Measurements from ENCODE around the gene L1TD1. TPM values are rescaled to one million over a fixed set of nuclear protein-coding genes. Genes with fewer than 3 reads are reported as not detected.

Gene L1TD1
- total and polyA plus RNA-seq, 9 of the 15 experiments (the other 6 are each of a cell fraction or from before 2014, with no cell fraction given): 0.09 TPM; not detected in 8

DNA sequence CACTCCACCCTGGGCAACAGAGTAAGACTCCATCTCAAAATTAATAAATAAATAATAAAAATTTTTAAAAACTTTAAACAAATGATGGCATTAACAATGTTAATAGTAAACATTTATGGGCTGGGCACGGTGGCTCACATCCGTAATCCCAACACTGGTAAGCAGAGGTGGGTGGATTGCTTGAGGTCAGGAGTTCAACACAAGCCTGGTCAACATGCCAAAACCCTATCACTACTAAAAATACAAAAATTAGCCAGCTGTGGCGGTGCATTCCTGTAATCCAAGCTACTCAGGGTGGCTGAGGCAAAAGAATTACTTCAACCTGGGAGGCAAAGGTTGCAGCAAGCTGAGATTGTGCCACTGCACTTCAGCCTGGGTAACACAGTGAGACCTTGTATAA lies 9.0 kb upstream of the L1TD1 start:
- BruUV-seq (replicated peaks): no TSS peak
- Histone ChIP-seq H3K9ac (ENCODE audit: insufficient read depth in 1 of 2, low read depth in 2 of 2, low read length in 2 of 2) (no peak overlapping the region), H3K9me3 (replicated peaks; ENCODE audit: control insufficient read depth, insufficient read depth, low read depth, low read length) (no peaks in the 10 kb centered on the region), H3K36me3 (ENCODE audit: control insufficient read depth, insufficient read depth, low read length) (no peaks in the 10 kb centered on the region), H3K4me1 (replicated peaks in 1 of 2; ENCODE audit: control insufficient read depth in 2 of 2, insufficient read depth in 2 of 2, low read length in 2 of 2) (no peaks in the 10 kb centered on the region), H4K20me1 (replicated peaks; ENCODE audit: control insufficient read depth, insufficient read depth, low read length) (no peaks in the 10 kb centered on the region), H3K4me2 (ENCODE audit: insufficient read depth, low read length) (no peak overlapping the region), H3K27ac (ENCODE audit: extremely low read depth, low read depth, low read length) (no peak overlapping the region), H3K79me2 (ENCODE audit: control insufficient read depth, insufficient read depth, low read length) (no peaks in the 10 kb centered on the region), H3K4me3 (no peak overlapping the region), H3K27me3 (ENCODE audit: control insufficient read depth in 2 of 2, insufficient read depth in 2 of 2, low read length in 2 of 2) (peaks cover 3 to 8% of the 10 kb centered on the region in 2 experiments; a peak in 4 of 5 replicates), H2AFZ (ENCODE audit: low read depth, low read length) (no peak overlapping the region), H3K9me1 (ENCODE audit: control insufficient read depth, insufficient read depth, low read length) (no peaks in the 10 kb centered on the region)
- CTCF ChIA-PET (ENCODE audit: low intra/inter-chr PET ratio): no interaction called here
- intact Hi-C loops (cut with micrococcal nuclease) (no loop called here), in situ Hi-C loops (cut with MboI) (no loop called here)
- ATAC-seq: no peak
- POLR2A ChIA-PET: interaction anchor here (0.6 to 1.0 kb wide), 2 partner anchors 12 to 126 kb away, joined by 3 read pairs; no protein-coding TSS in a partner anchor
- TF ChIP-seq ZFP1 (CRISPR knock-in tag; IDR thresholded peaks at IDR 0.05): no peak
- TF ChIP-seq ZKSCAN1 (IDR thresholded peaks at IDR 0.05; ENCODE audit: low read depth, low read length): no peak
- TF ChIP-seq ZNF311 (CRISPR knock-in tag; IDR thresholded peaks at IDR 0.05): no peak
- TF ChIP-seq CREB3L1 (IDR thresholded peaks at IDR 0.05; ENCODE audit: borderline replicate concordance, low read depth): no peak
- TF ChIP-seq EWSR1 (IDR thresholded peaks at IDR 0.05; ENCODE audit: borderline replicate concordance, low read depth, partially characterized antibody): no peak
- TF ChIP-seq, protein P1, sequence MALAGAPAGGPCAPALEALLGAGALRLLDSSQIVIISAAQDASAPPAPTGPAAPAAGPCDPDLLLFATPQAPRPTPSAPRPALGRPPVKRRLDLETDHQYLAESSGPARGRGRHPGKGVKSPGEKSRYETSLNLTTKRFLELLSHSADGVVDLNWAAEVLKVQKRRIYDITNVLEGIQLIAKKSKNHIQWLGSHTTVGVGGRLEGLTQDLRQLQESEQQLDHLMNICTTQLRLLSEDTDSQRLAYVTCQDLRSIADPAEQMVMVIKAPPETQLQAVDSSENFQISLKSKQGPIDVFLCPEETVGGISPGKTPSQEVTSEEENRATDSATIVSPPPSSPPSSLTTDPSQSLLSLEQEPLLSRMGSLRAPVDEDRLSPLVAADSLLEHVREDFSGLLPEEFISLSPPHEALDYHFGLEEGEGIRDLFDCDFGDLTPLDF (CRISPR knock-in tag; IDR thresholded peaks at IDR 0.05): no peak
- TF ChIP-seq IRF2 (CRISPR knock-in tag; IDR thresholded peaks at IDR 0.05): no peak
- no peak for TF ChIP-seq HDGF (IDR thresholded peaks at IDR 0.05)
- TF ChIP-seq NBN (IDR thresholded peaks at IDR 0.05; ENCODE audit: low read depth): no peak
- TF ChIP-seq RB1 (IDR thresholded peaks at IDR 0.05; ENCODE audit: low read depth): no peak
- no peak for TF ChIP-seq CREB1 (IDR thresholded peaks at IDR 0.05)
- no peak for TF ChIP-seq CREB1 (CRISPR knock-in tag; IDR thresholded peaks at IDR 0.05)
- TF ChIP-seq HSF4 (CRISPR knock-in tag; IDR thresholded peaks at IDR 0.05; ENCODE audit: borderline replicate concordance): no peak
- no peak for TF ChIP-seq TSC22D4 (tag; IDR thresholded peaks at IDR 0.05)
- 0% methylated on average over 3 of the region's 3 CpGs for whole genome bisulfite sequencing (ENCODE audit: insufficient coverage, low coverage, missing lambda C conversion rate)
- no peak for FAIRE-seq
- DNase-seq (ENCODE audit: extremely low read depth in 1 of 4, low spot score in 3 of 4): no peak
